Heart left ventricle (tissue), 16 donors: ENCODE measurements around the gene SNCG. TPM values are rescaled to one million over a fixed set of nuclear protein-coding genes. Genes with fewer than 3 reads are reported as not detected.
"Not testable (repeated sequence)": the region's sequence is repeated elsewhere in the genome, so short reads cannot be mapped to it uniquely, and the experiment has no call there.

Experiments
- ATAC-seq, 4 donors: fragments of 200-7000 bp; cut with Tn5 transposase; one replicate each; pipeline ENCODE4 v1.9.1; 2020 to 2022; ENCODE audit warnings: moderate library complexity in 4 of 4, mild to moderate bottlenecking in 3 of 4, moderate number of reproducible peaks in 1 of 4
- DNase-seq, 5 donors: peaks; one replicate each; pipeline ENCODE4 v3.0.0-alpha.2; 2020
- H3K27ac ChIP-seq, 12 donors: fragments of 200-600 bp; sonication (generic) in 4 of 12; one replicate each; pipeline versions ENCODE4 v1.5.0 to v1.8.0; 2016 to 2022; ENCODE audit warnings: mild to moderate bottlenecking in 2 of 12
- H3K27me3 ChIP-seq, 9 donors: fragments of 200-600 bp; sonication (generic) in 2 of 9; one replicate each; pipeline versions ENCODE4 v1.5.1 to v1.8.0; 2016 to 2022; ENCODE audit warnings: mild to moderate bottlenecking in 3 of 9
- H3K36me3 ChIP-seq, 9 donors: fragments of 200-600 bp; sonication (generic) in 2 of 9; one replicate each; pipeline versions ENCODE4 v1.5.0 to v1.8.0; 2018 to 2022; ENCODE audit warnings: mild to moderate bottlenecking in 2 of 9
- H3K4me1 ChIP-seq, 12 donors: fragments of 200-600 bp; sonication (generic) in 4 of 12; one replicate each; pipeline versions ENCODE4 v1.5.0 to v1.8.0; 2016 to 2022; ENCODE audit warnings: mild to moderate bottlenecking in 3 of 12
- H3K4me3 ChIP-seq, 12 donors: fragments of 200-600 bp; sonication (generic) in 4 of 12; one replicate each; pipeline versions ENCODE4 v1.5.0 to v1.8.0; 2017 to 2022; ENCODE audit warnings: mild to moderate bottlenecking in 9 of 12, moderate library complexity in 4 of 12
- H3K9me3 ChIP-seq, 12 donors: fragments of 200-600 bp; sonication (generic) in 4 of 12; one replicate each; pipeline versions ENCODE4 v1.5.0 to v1.8.0; 2016 to 2022; ENCODE audit warnings: mild to moderate bottlenecking in 1 of 12
- CTCF ChIP-seq, 12 donors: fragments of 200-600 bp; sonication (generic) in 4 of 12; IDR thresholded peaks; one replicate each; pipeline versions ENCODE4 v1.5.0 to v1.8.0; 2018 to 2022; ENCODE audit warnings: antibody characterized with exemption in 12 of 12, mild to moderate bottlenecking in 5 of 12
- POLR2A ChIP-seq, 2 donors: fragments of 450-650 bp; IDR thresholded peaks; one replicate each; pipeline ENCODE4 v1.6.1; 2017; ENCODE audit warnings: antibody characterized with exemption in 2 of 2, mild to moderate bottlenecking in 2 of 2, moderate library complexity in 2 of 2
- WGBS, 4 donors: extraction: QIAGEN DNeasy Blood & Tissue Kit in 2 of 4; methylation state at CpG; one replicate each; pipeline versions ENCODE4 v1.1.5 to v1.1.7; 2013 to 2018; 5-methylcytosine and 5-hydroxymethylcytosine counted together
- intact Hi-C, 10 donors: fragments of 100-400 bp; cut with DNase I; formaldehyde crosslinking; loops; one replicate each; pipeline versions ENCODE4 v1.11.1 to v1.14.2; 2022
- polyA plus RNA-seq, 2 donors: library from polyadenylated mRNA; stranded (reverse); fragments of 200-250 nt; gene quantifications; one replicate each; pipeline ENCODE4 v1.2.3, GENCODE V29; 2013
- total RNA-seq, 9 donors: library from RNA; depleted of rRNA in 2 of 9; stranded (reverse); fragments of >200 nt in 2 of 9; fragmentation: NEBNext Ultra II Directional in 3 of 9; extraction: Animal tissue kit (Norgen Biotek cat#: 25700) in 3 of 9; gene quantifications; one replicate each; pipeline versions ENCODE4 v1.1.0 to v1.2.4, GENCODE V29; 2016 to 2023
- donor health status: ischemic (EF 13 %, LVEDD 7.1; RV severe dilation, severe dysfunction).
- donor health status: healthy with polysubstance abuse.
- donor health status: DM: no; HTN: yes; CAD: no.
- donor health status: DM: no; HTN: no; CAD: no.
- donor health status: ischemic (EF 25% LVEDD 6.9; RV normal size, moderate dysfunction).
- donor health status: ischemic (EF 25% LVEDD 5.7; RV mildly dilated, moderate dysfunction).
- donor health status: healthy.
- donor health status: DM: yes; HTN: yes; CAD: no.
- donor health status: ischemic (EF 35%, LVEDD 5.7; RV mildly dilated, moderate dysfunction).
- donor health status: nonischemic (EF 11% LVEDD 7.7; RV severe dilation, severe dysfunction).
- donor health status: DM: yes; HTN: yes; CAD: no.
- donor health status: PGD.
- donor health status: ischemic (EF 29% LVEDD 5.4; RV normal size, mild dysfunction).
- donor health status: nonischemic (EF 23%, LVEDD 6.1; RV moderate dilation, normal function).

Gene SNCG
- total and polyA plus RNA-seq, 11 donors: 8.2 to 44.7 (median 18.5) TPM

- intact Hi-C loops: no loop called here
- DNase-seq (no peak), ATAC-seq (peak in 1 of 4 donors; percentile 48)
- H3K9me3 ChIP-seq: no peaks in the 10 kb centered on the region
- H3K4me1 ChIP-seq: peaks cover 0 to 10% (median 0%) of the 10 kb centered on the region in 12 donors
- H3K27me3 ChIP-seq: no peaks in the 10 kb centered on the region
- no peak for TF ChIP-seq POLR2A (IDR thresholded peaks at IDR 0.05)
- no peak for TF ChIP-seq CTCF (IDR thresholded peaks at IDR 0.05)
- H3K36me3 ChIP-seq: peaks cover 0 to 93% (median 34%) of the 10 kb centered on the region in 9 donors
- H3K4me3 ChIP-seq: no peak overlapping the region
- WGBS, 4 donors: 80 to 85% (median 82%) methylated on average over 15 of the region's 15 CpGs
- peak overlapping the region in 1 of 12 donors; percentile 45 for H3K27ac ChIP-seq
These were observed 28.7 kb upstream of the SNCG start for GRCh38 chr10:86929468-86930380.

GRCh38 chr10:86931872-86932271 lies 26.5 kb upstream of the SNCG start:
- H3K36me3 ChIP-seq: peaks cover 0 to 99% (median 45%) of the 10 kb centered on the region in 9 donors
- H3K4me3 ChIP-seq: no peak overlapping the region
- peaks cover 0 to 11% (median 2%) of the 10 kb centered on the region in 12 donors for H3K4me1 ChIP-seq
- intact Hi-C loops: no loop called here
- DNase-seq (no peak), ATAC-seq (no peak)
- 88 to 97% (median 93%) methylated on average over 1 of the region's 1 CpG for WGBS, 4 donors
- no peaks in the 10 kb centered on the region for H3K27me3 ChIP-seq
- H3K9me3 ChIP-seq: no peaks in the 10 kb centered on the region
- peak overlapping the region in 1 of 12 donors; percentile 33 for H3K27ac ChIP-seq
- no peak for TF ChIP-seq POLR2A (IDR thresholded peaks at IDR 0.05)
- no peak for TF ChIP-seq CTCF (IDR thresholded peaks at IDR 0.05)

- H3K9me3 ChIP-seq: no peaks in the 10 kb centered on the region
- intact Hi-C loops: no loop called here
- peak overlapping the region in 1 of 12 donors; percentile 33 for H3K27ac ChIP-seq
- 89 to 94% (median 92%) methylated on average over 2 of the region's 2 CpGs for WGBS, 4 donors
- peaks cover 0 to 100% (median 48%) of the 10 kb centered on the region in 9 donors for H3K36me3 ChIP-seq
- no peaks in the 10 kb centered on the region for H3K27me3 ChIP-seq
- H3K4me3 ChIP-seq: no peak overlapping the region
- ATAC-seq: no peak
- DNase-seq: no peak
- peaks cover 0 to 10% (median 0%) of the 10 kb centered on the region in 12 donors for H3K4me1 ChIP-seq
- TF ChIP-seq POLR2A (IDR thresholded peaks at IDR 0.05) (no peak), CTCF (IDR thresholded peaks at IDR 0.05) (no peak)
These were observed 25.7 kb upstream of the SNCG start for GRCh38 chr10:86932674-86933073.

- H3K27ac ChIP-seq, ATAC-seq, H3K4me3 ChIP-seq, intact Hi-C loops, H3K9me3 ChIP-seq, H3K27me3 ChIP-seq, DNase-seq: not testable (repeated sequence)
- peaks cover 0 to 99% (median 46%) of the 10 kb centered on the region in 9 donors for H3K36me3 ChIP-seq
- WGBS, 4 donors: 86 to 94% (median 91%) methylated on average over 6 of the region's 6 CpGs
- peaks cover 0 to 15% (median 0%) of the 10 kb centered on the region in 12 donors for H3K4me1 ChIP-seq
These were observed 24.2 kb upstream of the SNCG start for GRCh38 chr10:86934162-86934711.
